Left ventricle myocardium inferior (tissue), 1 donor: ENCODE results near the gene ZNF423. TPM values are rescaled to one million over a fixed set of nuclear protein-coding genes. Genes with fewer than 3 reads are reported as not detected.

Source experiments
- DNase-seq: peaks from one replicate; pipeline ENCODE4 v3.0.0-alpha.2; 2020
- H3K27ac ChIP-seq: fragments of 200-600 bp; replicated peaks from 2 replicates; pipeline ENCODE4 v1.8.0; 2021
- H3K27me3 ChIP-seq: fragments of 200-600 bp; 2 replicates; pipeline ENCODE4 v1.8.0; 2021; ENCODE audit warnings: low read depth
- H3K36me3 ChIP-seq: fragments of 200-600 bp; 2 replicates; pipeline ENCODE4 v1.8.0; 2021
- H3K4me1 ChIP-seq: fragments of 200-600 bp; 2 replicates; pipeline ENCODE4 v1.8.0; 2021
- H3K4me3 ChIP-seq: fragments of 200-600 bp; 2 replicates; pipeline ENCODE4 v1.8.0; 2021; ENCODE audit warnings: mild to moderate bottlenecking, moderate library complexity
- H3K9me3 ChIP-seq: fragments of 200-600 bp; replicated peaks from 2 replicates; pipeline ENCODE4 v1.8.0; 2021
- CTCF ChIP-seq: fragments of 200-600 bp; IDR thresholded peaks from 2 replicates; pipeline ENCODE4 v1.8.0; 2021; ENCODE audit warnings: antibody characterized with exemption, mild to moderate bottlenecking, borderline replicate concordance
- intact Hi-C: fragments of 100-400 bp; cut with micrococcal nuclease; formaldehyde crosslinking; loops from one replicate; pipeline ENCODE4 v1.11.0; 2022
- total RNA-seq: library from RNA; stranded (reverse); fragmentation: NEBNext Ultra II Directional; extraction: Animal tissue kit (Norgen Biotek cat#: 25700); gene quantifications from one replicate; pipeline ENCODE4 v1.2.1, GENCODE V29; 2021
- donor health status: DM: no; HTN: yes; CAD: no; lungs with severe emphysema.

Gene ZNF423
- total RNA-seq, 1 donor from 2014 or later = 8.6 TPM

DNA sequence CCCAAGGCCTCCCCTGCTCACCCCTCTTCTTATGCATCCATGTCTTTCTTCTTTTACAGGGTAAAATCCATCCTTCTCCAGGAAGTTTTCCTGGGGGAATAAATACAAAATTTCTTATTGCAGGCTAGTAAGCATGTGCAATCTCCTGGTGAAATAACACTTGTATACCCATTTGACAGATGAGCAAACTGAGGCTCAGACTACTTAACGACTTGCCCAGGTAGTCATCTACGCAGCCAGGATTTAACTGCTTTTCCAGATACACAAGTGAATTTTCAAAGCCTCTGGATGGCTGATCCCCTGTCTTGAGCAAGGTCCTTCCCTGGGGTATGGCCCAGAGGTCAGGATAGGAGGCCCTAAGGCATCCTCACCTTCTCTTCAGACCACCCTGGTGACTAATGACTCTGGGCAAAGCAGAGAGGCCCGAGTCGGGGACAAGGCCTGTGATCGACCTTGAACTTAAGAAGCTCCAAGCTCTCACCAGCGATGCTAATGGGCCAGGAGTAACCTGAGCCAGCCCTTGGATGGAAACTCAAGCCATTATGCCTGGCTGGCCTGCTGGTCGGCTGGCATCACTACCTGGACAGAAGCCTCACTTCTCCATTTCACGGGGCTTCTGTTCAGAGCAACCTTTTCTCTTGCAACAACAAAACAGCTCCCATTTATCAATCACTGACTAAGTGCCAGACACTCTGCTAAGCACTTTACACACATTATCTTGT, 33.1 kb downstream of the ZNF423 start:
- H3K4me1 ChIP-seq = peaks cover 46% of the 10 kb centered on the region
- H3K9me3 ChIP-seq = no peaks in the 10 kb centered on the region
- H3K36me3 ChIP-seq = no peaks in the 10 kb centered on the region
- no peaks in the 10 kb centered on the region for H3K27me3 ChIP-seq
- TF ChIP-seq CTCF = no peak
- no peak overlapping the region for H3K4me3 ChIP-seq
- intact Hi-C loops = no loop called here
- no peak for DNase-seq
- H3K27ac ChIP-seq = peak overlapping the region; percentile 79

DNA sequence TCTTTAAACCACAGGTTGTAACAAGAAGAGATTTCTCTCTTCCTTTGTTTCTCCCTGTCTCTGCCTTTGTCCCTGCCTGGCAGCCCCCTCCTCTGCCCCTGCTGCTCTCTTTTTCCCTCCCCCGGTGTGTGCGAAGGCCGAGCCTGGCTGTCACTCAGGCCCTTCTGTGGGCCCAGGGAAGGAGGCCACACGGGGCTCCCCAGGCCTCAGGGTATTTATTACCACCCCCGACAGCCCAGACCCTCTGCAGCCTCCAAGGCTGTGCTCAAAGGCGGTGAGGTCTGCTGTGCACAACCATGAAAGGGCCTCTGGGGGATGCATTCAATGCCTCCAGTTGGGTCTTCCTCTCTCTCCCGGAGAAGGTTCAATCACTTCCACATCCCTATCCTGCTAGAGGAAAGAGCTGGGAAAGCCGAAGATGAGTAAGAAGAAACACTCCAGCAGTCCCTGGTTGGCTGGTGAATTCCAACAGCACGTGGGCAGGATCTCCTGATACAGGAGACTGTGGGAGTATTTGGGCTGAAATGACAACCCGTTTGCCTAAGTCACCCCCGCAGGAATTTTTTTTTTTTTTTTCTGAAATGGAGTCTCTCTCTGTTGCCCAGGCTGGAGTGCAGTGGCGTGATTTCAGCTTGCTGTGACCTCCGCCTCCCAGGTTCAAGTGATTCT, 34.2 kb downstream of the ZNF423 start:
- Histone ChIP-seq H3K27ac (no peak overlapping the region), H3K4me3 (no peak overlapping the region), H3K4me1 (peaks cover 45% of the 10 kb centered on the region), H3K9me3 (no peaks in the 10 kb centered on the region), H3K27me3 (no peaks in the 10 kb centered on the region), H3K36me3 (no peaks in the 10 kb centered on the region)
- intact Hi-C loops = no loop called here
- TF ChIP-seq CTCF = no peak
- no peak for DNase-seq

DNA sequence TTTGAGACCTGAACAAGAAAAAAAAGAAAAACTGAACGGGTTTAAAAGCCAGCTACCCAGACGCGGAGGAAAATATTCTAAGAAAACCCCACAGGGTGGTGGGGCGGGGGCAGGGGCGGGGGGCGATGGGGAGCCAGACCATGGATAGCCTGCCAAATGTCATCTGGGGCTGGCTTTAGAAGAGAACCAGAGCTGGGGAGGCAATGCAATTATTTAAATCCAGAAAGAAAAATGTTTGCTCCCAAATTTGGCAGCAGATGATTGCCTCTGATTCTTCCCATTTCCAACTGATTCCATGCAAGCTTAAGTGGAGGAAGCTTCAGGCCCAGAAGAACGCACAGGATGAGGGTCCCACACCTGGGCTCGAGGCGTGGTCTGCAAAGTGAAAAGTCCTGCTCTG, 34.8 kb downstream of the ZNF423 start:
- no peak overlapping the region for H3K4me3 ChIP-seq
- H3K36me3 ChIP-seq = no peaks in the 10 kb centered on the region
- TF ChIP-seq CTCF = no peak
- no peak for DNase-seq
- intact Hi-C loops = no loop called here
- no peaks in the 10 kb centered on the region for H3K9me3 ChIP-seq
- H3K27me3 ChIP-seq = no peaks in the 10 kb centered on the region
- no peak overlapping the region for H3K27ac ChIP-seq
- peaks cover 45% of the 10 kb centered on the region for H3K4me1 ChIP-seq

DNA sequence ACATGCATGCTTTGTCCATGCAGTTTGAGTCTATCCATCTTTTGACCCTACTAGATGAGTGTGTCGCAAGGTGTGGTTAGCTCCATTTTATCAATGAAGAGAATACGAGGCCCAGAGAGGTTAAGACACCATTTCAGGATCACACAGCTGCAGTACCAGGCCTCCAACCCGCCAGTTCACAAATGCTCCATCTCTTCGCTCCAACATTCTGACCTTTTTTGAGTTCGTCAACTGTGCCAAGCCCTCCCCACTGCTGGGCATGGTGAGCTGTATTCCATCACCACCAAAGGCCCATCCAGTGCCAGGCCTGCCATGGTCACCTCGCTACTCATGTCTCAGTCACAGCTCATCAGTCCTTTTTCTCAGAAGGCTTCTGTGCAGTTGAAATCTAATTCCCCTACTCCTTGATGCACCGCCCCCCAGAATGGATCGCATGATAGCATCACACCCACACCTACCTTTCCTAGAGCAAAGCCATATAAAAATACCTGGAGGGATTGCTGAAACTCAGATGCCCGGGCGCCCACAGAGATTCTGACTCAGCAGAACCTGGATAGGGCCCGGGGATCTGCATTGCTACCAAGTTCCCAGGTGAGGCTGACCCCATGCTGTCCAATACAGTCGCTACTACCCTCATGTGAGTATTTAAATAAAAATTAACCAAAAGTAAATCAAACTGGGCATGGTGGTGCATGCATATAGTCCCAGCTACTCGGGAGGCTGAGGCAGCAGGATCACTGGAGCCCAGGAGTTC, 38.0 kb downstream of the ZNF423 start:
- TF ChIP-seq CTCF = no peak
- Histone ChIP-seq H3K4me3 (no peak overlapping the region), H3K27me3 (no peaks in the 10 kb centered on the region), H3K9me3 (no peaks in the 10 kb centered on the region), H3K4me1 (peaks cover 34% of the 10 kb centered on the region), H3K27ac (no peak overlapping the region), H3K36me3 (no peaks in the 10 kb centered on the region)
- intact Hi-C loops = no loop called here
- no peak for DNase-seq

DNA sequence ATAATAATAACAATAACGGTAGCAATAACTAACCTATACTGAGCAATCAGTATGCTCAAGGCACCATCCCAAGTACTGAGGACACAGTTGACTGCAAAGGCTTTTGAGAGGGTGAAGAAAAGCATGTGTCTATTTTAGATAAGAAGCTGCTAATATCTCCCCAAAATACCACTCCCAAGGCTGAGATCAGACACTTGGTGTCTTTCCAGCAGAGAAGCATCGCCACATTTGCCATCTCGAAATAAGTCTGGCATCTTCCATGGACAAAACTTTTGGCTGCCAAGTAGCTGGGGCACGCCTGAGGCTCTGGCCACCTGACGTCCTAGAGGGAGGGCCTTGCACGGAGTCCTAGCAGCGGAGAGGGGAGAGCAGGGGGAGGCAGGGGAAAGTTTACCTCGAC, 39.0 kb downstream of the ZNF423 start:
- intact Hi-C loops = no loop called here
- no peak for DNase-seq
- no peak overlapping the region for H3K27ac ChIP-seq

More for the DNA sequence above, 39.0 kb downstream of the ZNF423 start:
- H3K9me3 ChIP-seq = no peaks in the 10 kb centered on the region
- H3K27me3 ChIP-seq = no peaks in the 10 kb centered on the region
- peaks cover 39% of the 10 kb centered on the region for H3K4me1 ChIP-seq
- TF ChIP-seq CTCF = no peak
- no peak overlapping the region for H3K4me3 ChIP-seq
- H3K36me3 ChIP-seq = no peaks in the 10 kb centered on the region
